Endothelial cell of umbilical vein (primary cell): Measurements from ENCODE around the gene MYH7.

Experiments used
- JUN ChIP-seq: IDR thresholded peaks from 2 replicates; pipeline ENCODE4 v1.6.1; 2011; ENCODE audit warnings: borderline replicate concordance, low read depth; ENCODE audit not compliant: insufficient read length, insufficient read depth
- MYC ChIP-seq: IDR thresholded peaks from one replicate; pipeline ENCODE4 v1.6.1; 2011; ENCODE audit warnings: mild to moderate bottlenecking, low read depth, low read length
- POLR2A ChIP-seq: IDR thresholded peaks from 2 replicates; pipeline ENCODE4 v1.6.1; 2012; ENCODE audit warnings: low read depth, mild to moderate bottlenecking, control low read depth, low read length
- POLR2AphosphoS5 ChIP-seq: IDR thresholded peaks from 2 replicates; pipeline ENCODE4 v1.6.1; 2012; ENCODE audit warnings: low read depth, mild to moderate bottlenecking, control low read depth, low read length, moderate library complexity; ENCODE audit not compliant: insufficient read depth
- TF ChIP-seq, protein P1 (sequence below), 2 donors: IDR thresholded peaks; 1 replicate in 1 of 2; 2 replicates in 1 of 2; pipeline ENCODE4 v1.5.1; 2011; ENCODE audit warnings: low read length in 2 of 2, mild to moderate bottlenecking in 2 of 2, moderate library complexity in 2 of 2, control low read depth in 1 of 2, inconsistent platforms in 1 of 2, low read depth in 1 of 2; ENCODE audit not compliant: insufficient read depth in 1 of 2; ENCODE audit errors: extremely low read depth in 1 of 2
- TF ChIP-seq, protein P2 (sequence below): IDR thresholded peaks from 2 replicates; pipeline ENCODE4 v1.6.1; 2011; ENCODE audit not compliant: insufficient read depth, insufficient read length

DNA sequence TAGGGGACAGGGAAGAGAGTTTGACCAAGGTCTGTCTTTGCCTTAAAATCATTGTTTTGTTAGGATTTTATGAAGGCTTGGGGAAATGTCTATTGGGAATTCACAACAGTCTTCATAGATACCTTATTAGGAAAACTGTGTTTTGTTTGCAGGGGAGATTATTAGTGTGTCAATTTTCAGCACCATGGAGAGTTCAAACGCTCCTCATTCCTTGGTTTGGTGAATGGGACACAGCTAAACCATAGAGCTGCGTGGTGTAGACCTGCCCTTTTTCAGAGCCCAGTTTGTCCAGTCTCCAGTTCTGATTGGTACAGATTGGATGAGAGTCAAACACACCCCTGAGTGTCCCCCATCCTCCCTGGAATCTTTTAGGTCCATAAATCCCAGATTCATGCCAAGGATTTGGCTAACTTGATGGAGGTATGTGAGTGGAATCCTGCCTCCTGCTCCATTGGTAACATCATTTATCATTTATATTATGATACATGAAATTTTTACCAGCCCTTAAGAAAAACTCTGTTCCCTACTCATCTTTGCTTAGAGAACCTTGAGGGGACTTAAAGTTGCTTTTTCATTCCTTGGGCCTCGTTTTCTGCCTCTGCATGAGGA is 46.0 kb upstream of the MYH7 start:
- TF ChIP-seq, protein P1, sequence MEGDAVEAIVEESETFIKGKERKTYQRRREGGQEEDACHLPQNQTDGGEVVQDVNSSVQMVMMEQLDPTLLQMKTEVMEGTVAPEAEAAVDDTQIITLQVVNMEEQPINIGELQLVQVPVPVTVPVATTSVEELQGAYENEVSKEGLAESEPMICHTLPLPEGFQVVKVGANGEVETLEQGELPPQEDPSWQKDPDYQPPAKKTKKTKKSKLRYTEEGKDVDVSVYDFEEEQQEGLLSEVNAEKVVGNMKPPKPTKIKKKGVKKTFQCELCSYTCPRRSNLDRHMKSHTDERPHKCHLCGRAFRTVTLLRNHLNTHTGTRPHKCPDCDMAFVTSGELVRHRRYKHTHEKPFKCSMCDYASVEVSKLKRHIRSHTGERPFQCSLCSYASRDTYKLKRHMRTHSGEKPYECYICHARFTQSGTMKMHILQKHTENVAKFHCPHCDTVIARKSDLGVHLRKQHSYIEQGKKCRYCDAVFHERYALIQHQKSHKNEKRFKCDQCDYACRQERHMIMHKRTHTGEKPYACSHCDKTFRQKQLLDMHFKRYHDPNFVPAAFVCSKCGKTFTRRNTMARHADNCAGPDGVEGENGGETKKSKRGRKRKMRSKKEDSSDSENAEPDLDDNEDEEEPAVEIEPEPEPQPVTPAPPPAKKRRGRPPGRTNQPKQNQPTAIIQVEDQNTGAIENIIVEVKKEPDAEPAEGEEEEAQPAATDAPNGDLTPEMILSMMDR (IDR thresholded peaks at IDR 0.05; ENCODE audit: extremely low read depth in 1 of 2, insufficient read depth in 1 of 2, low read depth in 1 of 2, low read length in 2 of 2) = no peak
- TF ChIP-seq, protein P2, sequence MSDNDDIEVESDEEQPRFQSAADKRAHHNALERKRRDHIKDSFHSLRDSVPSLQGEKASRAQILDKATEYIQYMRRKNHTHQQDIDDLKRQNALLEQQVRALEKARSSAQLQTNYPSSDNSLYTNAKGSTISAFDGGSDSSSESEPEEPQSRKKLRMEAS = no peak
- no peak for TF ChIP-seq JUN
- no peak for TF ChIP-seq POLR2A
- TF ChIP-seq POLR2AphosphoS5 = no peak
- TF ChIP-seq MYC = no peak
